D721Med (cell line): ENCODE results near the gene AP2B1.

Experiments used
- DNase-seq: peaks from one replicate; pipeline ENCODE4 v3.0.0; 2011; ENCODE audit warnings: low spot score; ENCODE audit not compliant: insufficient read length
- FAIRE-seq: peaks from 2 replicates; lab custom pipeline; 2011; peaks lifted over from hg19 to GRCh38; lab: Jason Lieb, UNC
- TF ChIP-seq, protein P1 (sequence below): IDR thresholded peaks from 2 replicates; pipeline ENCODE4 v1.5.1; 2012; ENCODE audit warnings: mild to moderate bottlenecking, control low read depth; ENCODE audit not compliant: insufficient read depth; ENCODE audit errors: missing control alignments

The AP2B1 gene

DNA sequence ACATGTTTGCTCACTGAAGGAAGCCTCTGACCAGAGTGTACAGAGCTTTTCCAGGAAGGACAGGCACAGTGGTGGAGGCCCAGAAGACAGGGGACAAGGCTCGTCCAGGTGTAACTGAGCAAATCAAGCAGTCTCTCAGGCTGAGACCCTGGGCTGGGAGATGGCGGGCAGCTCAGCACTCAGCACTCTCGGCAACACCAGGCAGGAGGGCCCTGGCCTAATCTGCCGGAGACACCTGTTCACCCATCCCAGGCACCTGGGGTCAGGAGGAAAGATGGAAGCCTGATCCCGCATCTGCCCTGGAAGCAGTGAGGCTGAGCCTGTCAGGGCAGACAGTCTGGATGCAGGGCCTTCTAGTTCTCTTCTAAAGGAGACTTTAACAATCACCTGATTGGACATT is 149.1 kb downstream of the AP2B1 start:
- TF ChIP-seq, protein P1, sequence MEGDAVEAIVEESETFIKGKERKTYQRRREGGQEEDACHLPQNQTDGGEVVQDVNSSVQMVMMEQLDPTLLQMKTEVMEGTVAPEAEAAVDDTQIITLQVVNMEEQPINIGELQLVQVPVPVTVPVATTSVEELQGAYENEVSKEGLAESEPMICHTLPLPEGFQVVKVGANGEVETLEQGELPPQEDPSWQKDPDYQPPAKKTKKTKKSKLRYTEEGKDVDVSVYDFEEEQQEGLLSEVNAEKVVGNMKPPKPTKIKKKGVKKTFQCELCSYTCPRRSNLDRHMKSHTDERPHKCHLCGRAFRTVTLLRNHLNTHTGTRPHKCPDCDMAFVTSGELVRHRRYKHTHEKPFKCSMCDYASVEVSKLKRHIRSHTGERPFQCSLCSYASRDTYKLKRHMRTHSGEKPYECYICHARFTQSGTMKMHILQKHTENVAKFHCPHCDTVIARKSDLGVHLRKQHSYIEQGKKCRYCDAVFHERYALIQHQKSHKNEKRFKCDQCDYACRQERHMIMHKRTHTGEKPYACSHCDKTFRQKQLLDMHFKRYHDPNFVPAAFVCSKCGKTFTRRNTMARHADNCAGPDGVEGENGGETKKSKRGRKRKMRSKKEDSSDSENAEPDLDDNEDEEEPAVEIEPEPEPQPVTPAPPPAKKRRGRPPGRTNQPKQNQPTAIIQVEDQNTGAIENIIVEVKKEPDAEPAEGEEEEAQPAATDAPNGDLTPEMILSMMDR = no peak
- DNase-seq (no peak), FAIRE-seq (no peak)

DNA sequence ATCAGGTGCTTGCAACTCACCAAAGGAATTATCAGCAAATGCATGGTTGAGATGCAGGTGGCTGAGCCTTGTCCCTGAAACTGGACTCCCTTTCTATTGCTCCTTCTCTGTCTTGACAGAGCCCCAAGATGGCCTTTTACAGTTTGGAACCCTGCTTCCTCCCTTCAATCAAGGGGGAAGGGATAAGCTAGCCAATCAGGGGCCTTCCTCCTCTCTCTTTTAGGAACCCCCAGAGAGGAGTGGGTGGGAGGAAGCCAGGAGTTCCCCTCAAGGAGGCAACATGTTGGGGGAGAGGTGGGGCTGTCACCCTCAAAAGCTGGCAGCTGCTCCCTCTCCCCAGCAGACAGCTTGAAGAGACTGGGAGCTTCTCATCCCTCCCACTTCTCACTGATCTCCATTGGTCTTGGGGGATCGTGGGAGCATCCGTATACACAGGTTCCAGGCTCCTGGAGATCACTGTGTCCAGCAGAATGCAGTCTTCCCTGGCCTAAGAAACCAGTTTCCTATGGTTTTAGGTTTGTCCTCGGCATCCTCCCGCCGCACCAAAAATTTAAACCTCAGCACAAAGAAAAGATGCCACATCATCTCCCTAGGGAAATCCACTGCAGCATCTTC is 151.5 kb downstream of the AP2B1 start:
- TF ChIP-seq, protein P1 = no peak
- DNase-seq (no peak), FAIRE-seq (no peak)

DNA sequence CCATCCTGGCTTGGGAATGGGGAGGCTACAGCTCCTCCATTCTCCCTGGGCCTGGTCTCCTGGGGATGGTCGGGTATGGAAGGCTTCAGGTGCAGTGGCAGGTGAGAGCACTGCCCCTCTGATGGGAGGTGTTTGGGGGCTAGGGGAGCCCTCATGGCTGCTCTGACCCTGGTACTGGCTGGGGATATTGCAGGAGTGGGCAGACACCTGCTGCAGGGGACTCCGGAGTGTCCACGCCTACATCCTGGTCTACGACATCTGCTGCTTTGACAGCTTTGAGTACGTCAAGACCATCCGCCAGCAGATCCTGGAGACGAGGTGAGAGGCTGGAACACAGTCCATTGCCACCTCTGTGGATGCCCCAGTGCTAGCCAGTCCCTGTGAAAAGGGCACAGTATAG is 153.1 kb downstream of the AP2B1 start:
- TF ChIP-seq, protein P1 = no peak
- FAIRE-seq (no peak), DNase-seq (no peak)

DNA sequence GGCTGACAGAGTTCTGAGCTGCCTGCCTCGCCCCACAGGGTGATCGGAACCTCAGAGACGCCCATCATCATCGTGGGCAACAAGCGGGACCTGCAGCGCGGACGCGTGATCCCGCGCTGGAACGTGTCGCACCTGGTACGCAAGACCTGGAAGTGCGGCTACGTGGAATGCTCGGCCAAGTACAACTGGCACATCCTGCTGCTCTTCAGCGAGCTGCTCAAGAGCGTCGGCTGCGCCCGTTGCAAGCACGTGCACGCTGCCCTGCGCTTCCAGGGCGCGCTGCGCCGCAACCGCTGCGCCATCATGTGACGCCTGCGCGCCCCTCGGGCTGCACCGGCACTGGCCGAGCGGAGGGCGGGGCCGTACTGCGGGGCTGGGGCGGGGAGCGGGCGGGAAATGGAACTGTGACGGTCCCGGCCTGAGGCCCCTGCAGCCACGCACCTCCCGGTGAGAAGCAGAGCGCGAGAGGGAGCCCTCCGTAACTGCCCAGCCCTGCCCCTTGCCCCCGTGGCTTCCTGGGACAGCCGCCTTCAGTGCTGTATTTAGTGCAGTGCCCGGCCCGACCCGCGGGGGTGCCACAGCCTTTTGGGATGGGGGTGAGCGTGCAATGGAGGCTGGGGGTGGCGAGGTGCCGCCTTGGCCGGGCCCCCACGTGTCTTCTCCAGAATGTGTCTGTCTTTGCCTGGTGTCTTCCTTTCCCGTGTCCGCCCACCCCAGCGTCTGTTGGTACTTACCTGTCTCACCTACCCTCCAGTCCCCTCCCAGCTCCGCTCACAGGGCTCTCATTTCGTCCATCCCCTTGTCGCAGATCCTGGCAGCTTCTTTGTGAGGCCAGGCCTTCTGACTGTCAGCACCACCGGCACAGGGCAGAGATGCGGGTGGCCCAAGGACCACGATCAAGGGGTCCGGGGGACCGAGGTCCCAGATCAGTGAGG is 154.1 kb downstream of the AP2B1 start:
- TF ChIP-seq, protein P1 = no peak
- DNase-seq = no peak
- no peak for FAIRE-seq

DNA sequence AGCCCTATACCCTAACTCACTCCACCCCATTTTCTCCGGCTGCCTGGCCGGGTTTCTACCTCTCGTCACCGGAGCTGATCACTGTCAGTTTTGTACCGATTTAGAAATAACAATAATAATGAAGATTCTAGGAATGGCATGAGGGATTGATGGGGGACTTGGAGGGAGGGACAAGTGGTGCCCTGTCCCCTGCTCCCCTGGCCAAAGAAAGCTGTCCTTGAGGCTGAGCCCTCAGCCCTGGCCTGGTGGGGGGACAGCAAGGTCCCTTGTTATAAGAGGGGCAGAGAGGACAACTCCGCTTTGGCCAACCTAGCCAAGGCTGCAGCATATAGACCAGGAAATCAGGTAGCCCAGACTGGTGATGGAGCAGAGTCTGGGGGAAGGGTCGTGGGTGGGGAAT is 155.4 kb downstream of the AP2B1 start:
- no peak for DNase-seq
- TF ChIP-seq, protein P1 = no peak
- FAIRE-seq = no peak

DNA sequence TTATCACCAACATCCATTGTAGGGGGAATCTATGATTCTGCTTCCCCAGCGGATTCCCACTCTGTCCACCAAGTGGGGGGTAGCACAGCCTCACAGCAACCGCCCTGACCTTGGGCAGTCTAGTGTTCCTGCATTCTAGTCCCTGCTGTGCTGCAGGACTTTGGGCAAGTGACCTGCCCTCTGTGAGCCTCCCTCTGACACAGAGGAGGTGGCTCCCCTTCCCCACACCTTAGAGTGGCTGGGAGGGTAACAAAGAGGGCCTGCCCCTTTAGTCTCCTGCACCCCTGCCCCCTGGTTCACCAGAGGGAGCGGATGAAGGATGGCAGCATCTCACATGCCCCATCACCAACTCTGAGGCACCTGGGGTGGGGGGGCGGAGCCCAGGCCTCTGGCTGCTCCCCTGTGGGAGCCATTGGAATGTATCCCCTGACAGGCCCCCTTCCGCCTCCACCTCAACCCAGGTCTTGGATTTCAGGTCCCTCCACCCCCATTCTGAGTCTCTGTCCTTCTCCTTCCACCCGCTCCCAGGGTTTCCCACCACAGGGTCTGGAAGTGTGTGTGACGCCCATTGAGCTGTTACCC is 155.9 kb downstream of the AP2B1 start:
- FAIRE-seq (no peak), DNase-seq (no peak)
- TF ChIP-seq, protein P1 = no peak
